IMR-90 (cell line): Measurements from ENCODE around the gene ZNF492. TPM values are rescaled to one million over a fixed set of nuclear protein-coding genes. Genes with fewer than 3 reads are reported as not detected.

Experiments
- ATAC-seq: fragments of 200-7000 bp; cut with Tn5 transposase; 2 replicates; pipeline ENCODE4 v1.9.1; 2020; ENCODE audit warnings: low read depth, mild to moderate bottlenecking, moderate library complexity
- BruUV-seq: library from RNA; stranded (reverse); fragments of 400-500 nt; replicated peaks from 2 replicates; lab custom pipeline; 2021; lab: Mats Ljungman, UMichigan
- CTCF ChIA-PET: fragments of 300-600 bp; formaldehyde crosslinking; extraction: SDS; loops from one replicate; lab custom pipeline; 2021; ENCODE audit warnings: antibody characterized with exemption; lab: Yijun Ruan, JAX
- POLR2A ChIA-PET: fragments of 300-600 bp; sonication (Branson Sonifier 250); formaldehyde crosslinking; loops from one replicate; lab custom pipeline; 2022; ENCODE audit warnings: antibody characterized with exemption; ENCODE audit not compliant: unreplicated experiment; lab: Charles Lee
- DNase-seq: peaks from one replicate; pipeline ENCODE4 v3.0.0; 2013
- H2AFZ ChIP-seq: replicated peaks from 2 replicates; pipeline ENCODE3; 2013; ENCODE audit warnings: low read length, mild to moderate bottlenecking; ENCODE audit not compliant: poor library complexity
- H2AK5ac ChIP-seq: 2 replicates; pipeline ENCODE4 v1.6.1; 2013; ENCODE audit warnings: low read depth, low read length, inconsistent platforms
- H2AK9ac ChIP-seq: replicated peaks from 2 replicates; pipeline ENCODE3; 2013; ENCODE audit warnings: mild to moderate bottlenecking, low read depth, low read length, moderate library complexity; ENCODE audit not compliant: poor library complexity
- H2BK120ac ChIP-seq: 2 replicates; pipeline ENCODE4 v1.6.1; 2013; ENCODE audit warnings: low read depth, low read length, inconsistent platforms
- H2BK15ac ChIP-seq: 3 replicates; pipeline ENCODE4 v1.6.1; 2013; ENCODE audit warnings: low read depth, low read length, inconsistent platforms
- H2BK20ac ChIP-seq: 2 replicates; pipeline ENCODE4 v1.6.1; 2013; ENCODE audit warnings: low read depth, mild to moderate bottlenecking, inconsistent platforms, low read length, moderate library complexity
- H2BK5ac ChIP-seq: 2 replicates; pipeline ENCODE4 v1.6.1; 2013; ENCODE audit warnings: mild to moderate bottlenecking, low read depth, low read length, inconsistent platforms; ENCODE audit not compliant: poor library complexity, severe bottlenecking
- H3K14ac ChIP-seq: replicated peaks from 2 replicates; pipeline ENCODE4 v1.6.1; 2013; ENCODE audit warnings: low read depth, low read length, inconsistent platforms
- H3K18ac ChIP-seq: 2 replicates; pipeline ENCODE4 v1.6.1; 2013; ENCODE audit warnings: low read depth, low read length, control low read depth
- H3K23ac ChIP-seq: 2 replicates; pipeline ENCODE4 v1.6.1; 2013; ENCODE audit warnings: low read depth, low read length, inconsistent platforms
- H3K27ac ChIP-seq: 2 replicates; pipeline ENCODE4 v1.5.1; 2013; ENCODE audit warnings: mild to moderate bottlenecking, control low read depth, low read length; ENCODE audit not compliant: insufficient read depth
- H3K27me3 ChIP-seq: 2 replicates; pipeline ENCODE4 v1.6.1; 2013; ENCODE audit warnings: low read length; ENCODE audit not compliant: control insufficient read depth, insufficient read depth
- H3K36me3 ChIP-seq: 2 replicates; pipeline ENCODE4 v1.6.1; 2013; ENCODE audit warnings: low read length, mixed read lengths; ENCODE audit not compliant: control insufficient read depth, insufficient read depth
- H3K4ac ChIP-seq: 2 replicates; pipeline ENCODE4 v1.6.1; 2013; ENCODE audit warnings: low read depth, low read length, inconsistent platforms
- H3K4me1 ChIP-seq: 2 replicates; pipeline ENCODE4 v1.6.1; 2013; ENCODE audit warnings: low read length, mixed read lengths; ENCODE audit not compliant: control insufficient read depth, insufficient read depth
- H3K4me2 ChIP-seq: 2 replicates; pipeline ENCODE4 v1.6.1; 2013; ENCODE audit warnings: low read depth, mild to moderate bottlenecking, control low read depth, low read length, moderate library complexity
- H3K4me3 ChIP-seq: 2 replicates; pipeline ENCODE4 v1.5.1; 2013; ENCODE audit warnings: low read depth, mild to moderate bottlenecking, control low read depth, low read length, moderate library complexity; ENCODE audit not compliant: insufficient read depth
- H3K56ac ChIP-seq: 2 replicates; pipeline ENCODE4 v1.6.1; 2013; ENCODE audit warnings: low read length, inconsistent platforms; ENCODE audit not compliant: insufficient read depth; ENCODE audit errors: extremely low read depth
- H3K79me1 ChIP-seq, 2 experiments: 2 replicates each; pipeline ENCODE4 v1.6.1; 2013; ENCODE audit warnings: low read length in 2 of 2, inconsistent platforms in 1 of 2, low read depth in 1 of 2
- H3K9ac ChIP-seq: 2 replicates; pipeline ENCODE4 v1.6.1; 2013; ENCODE audit warnings: low read depth, low read length, control low read depth
- H3K9me1 ChIP-seq: 2 replicates; pipeline ENCODE4 v1.6.1; 2013; ENCODE audit warnings: low read length, inconsistent platforms; ENCODE audit not compliant: insufficient read depth
- H3K9me3 ChIP-seq: 2 replicates; pipeline ENCODE4 v1.6.1; 2013; ENCODE audit warnings: low read length; ENCODE audit not compliant: control insufficient read depth, insufficient read depth
- H4K20me1 ChIP-seq: 2 replicates; pipeline ENCODE4 v1.6.1; 2013; ENCODE audit warnings: low read length, inconsistent platforms; ENCODE audit not compliant: insufficient read depth
- H4K5ac ChIP-seq: 2 replicates; pipeline ENCODE4 v1.6.1; 2013; ENCODE audit warnings: mild to moderate bottlenecking, low read depth, low read length, control low read depth
- H4K8ac ChIP-seq, 2 experiments: 2 replicates each; pipeline ENCODE4 v1.6.1; 2013; ENCODE audit warnings: low read depth in 2 of 2, low read length in 2 of 2, control low read depth in 1 of 2, inconsistent platforms in 1 of 2
- H4K91ac ChIP-seq: 2 replicates; pipeline ENCODE4 v1.6.1; 2013; ENCODE audit warnings: low read depth, low read length, inconsistent platforms; ENCODE audit not compliant: insufficient read depth
- CEBPB ChIP-seq: IDR thresholded peaks from 2 replicates; pipeline ENCODE4 v1.6.1; 2012; ENCODE audit warnings: low read depth, low read length, improper control_type of control experiment
- CHD1 ChIP-seq: IDR thresholded peaks from 2 replicates; pipeline ENCODE4 v1.6.1; 2012; ENCODE audit warnings: low read depth, low read length, improper control_type of control experiment
- MAZ ChIP-seq: IDR thresholded peaks from 2 replicates; pipeline ENCODE4 v1.6.1; 2012; ENCODE audit warnings: low read depth, mild to moderate bottlenecking, low read length, improper control_type of control experiment, moderate library complexity, borderline replicate concordance
- MXI1 ChIP-seq: IDR thresholded peaks from 2 replicates; pipeline ENCODE4 v1.6.1; 2012; ENCODE audit warnings: low read depth, mild to moderate bottlenecking, low read length, moderate library complexity, borderline replicate concordance
- NFE2L2 ChIP-seq: fragments of 150-350 bp; IDR thresholded peaks from 2 replicates; pipeline ENCODE4 v1.6.1; 2016; ENCODE audit warnings: low read depth, mild to moderate bottlenecking, low read length
- POLR2A ChIP-seq: IDR thresholded peaks from 2 replicates; pipeline ENCODE4 v1.6.1; 2012; ENCODE audit warnings: mild to moderate bottlenecking, low read depth, low read length
- RAD21 ChIP-seq: IDR thresholded peaks from 2 replicates; pipeline ENCODE4 v1.6.1; 2012; ENCODE audit warnings: low read length, improper control_type of control experiment
- RCOR1 ChIP-seq: IDR thresholded peaks from 2 replicates; pipeline ENCODE4 v1.6.1; 2012; ENCODE audit warnings: mild to moderate bottlenecking, low read length, improper control_type of control experiment; ENCODE audit not compliant: insufficient replicate concordance
- RFX5 ChIP-seq: IDR thresholded peaks from 2 replicates; pipeline ENCODE4 v1.8.0; 2012; ENCODE audit warnings: low read depth, mild to moderate bottlenecking, low read length, moderate library complexity
- SMC3 ChIP-seq: fragments of 150-350 bp; IDR thresholded peaks from 2 replicates; pipeline ENCODE4 v1.6.1; 2016; ENCODE audit warnings: low read depth, mild to moderate bottlenecking, antibody characterized with exemption, low read length, moderate library complexity
- WGBS, 2 experiments: methylation state at CpG; one replicate each; pipeline versions ENCODE4 v1.1.5 to v1.1.7; 2013; ENCODE audit warnings: missing lambda C conversion rate in 2 of 2; ENCODE audit not compliant: insufficient read length in 1 of 2; ENCODE audit errors: extremely low coverage in 2 of 2; 5-methylcytosine and 5-hydroxymethylcytosine counted together
- dilution Hi-C: fragments of 300-500 bp; cut with HindIII; formaldehyde crosslinking; loops from one replicate; pipeline ENCODE4 v1.14.3; 2018; ENCODE audit warnings: low sequenced_read_pairs; ENCODE audit not compliant: unreplicated experiment
- in situ Hi-C: fragments of 300-500 bp; cut with MboI; formaldehyde crosslinking; loops from 3 replicates; pipeline ENCODE4 v1.14.3; 2019; ENCODE audit warnings: low sequenced_read_pairs, inconsistent platforms, mixed read lengths
- intact Hi-C: fragments of 100-400 bp; cut with micrococcal nuclease; formaldehyde crosslinking; loops from 2 replicates; pipeline ENCODE4 v1.10.0; 2022
- polyA plus RNA-seq, 3 experiments: library from polyadenylated mRNA; depleted of rRNA; stranded (reverse); fragments of >200 nt; gene quantifications; 2 replicates each; pipeline ENCODE4 v1.2.3, GENCODE V29; 2012; ENCODE audit warnings: low replicate concordance in 1 of 3
- total RNA-seq: library from RNA; depleted of rRNA; stranded (reverse); fragments of >200 nt; gene quantifications from 2 replicates; pipeline ENCODE4 v1.2.3, GENCODE V29; 2012
- TF ChIP-seq, protein P1 (sequence below): conservative IDR thresholded peaks from 2 replicates; pipeline ENCODE4 v1.5.1; 2012; ENCODE audit warnings: mild to moderate bottlenecking, low read depth, low read length, improper control_type of control experiment
- TF ChIP-seq, protein P2 (sequence below): fragments of 150-350 bp; IDR thresholded peaks from 2 replicates; pipeline ENCODE4 v1.6.1; 2016; ENCODE audit warnings: low read depth, mild to moderate bottlenecking, low read length, moderate library complexity, borderline replicate concordance

ZNF492 gene
- total and polyA plus RNA-seq, 2 of the 4 experiments (the other 2 are of a cell fraction), result 0.19 to 1.3 TPM

DNA sequence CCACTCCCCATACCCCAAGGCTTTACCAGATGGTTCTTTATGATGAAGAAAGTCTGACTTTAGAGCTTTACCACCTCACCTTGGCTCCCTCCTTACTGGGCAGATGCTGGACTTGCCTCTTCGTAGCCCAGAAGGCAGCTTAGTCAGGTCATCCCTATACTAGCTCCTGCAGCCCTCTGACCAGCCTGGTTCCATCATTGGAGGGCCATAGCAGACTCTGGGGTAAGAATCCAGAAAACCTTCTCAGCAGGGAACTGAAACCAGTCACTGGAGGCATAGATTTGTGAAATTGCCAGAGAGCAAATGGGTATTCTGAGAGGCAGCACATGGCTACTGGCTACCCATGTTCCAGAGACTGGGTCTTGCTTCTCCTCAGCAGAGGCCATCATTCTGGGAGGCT lies 21.8 kb upstream of the ZNF492 start:
- no CpG with 5 or more reads among the region's 1 CpG for WGBS, 2 experiments
- no TSS peak for BruUV-seq
- Histone ChIP-seq H3K56ac (no peak overlapping the region), H2BK15ac (no peak overlapping the region), H3K36me3 (no peaks in the 10 kb centered on the region), H2AFZ (no peak overlapping the region), H2AK5ac (no peak overlapping the region), H3K4me1 (no peaks in the 10 kb centered on the region), H3K23ac (no peak overlapping the region), H3K18ac (no peak overlapping the region), H3K4ac (no peak overlapping the region), H2BK5ac (no peak overlapping the region), H2BK20ac (no peak overlapping the region), H3K9me3 (peaks cover 38% of the 10 kb centered on the region), H3K4me2 (no peak overlapping the region), H3K14ac (no peak overlapping the region), H3K27me3 (no peaks in the 10 kb centered on the region), H3K27ac (no peak overlapping the region), H2AK9ac (no peak overlapping the region), H3K9ac (no peak overlapping the region), H4K20me1 (no peaks in the 10 kb centered on the region), H4K8ac (no peak overlapping the region), H3K79me1 (no peaks in the 10 kb centered on the region), H2BK120ac (no peak overlapping the region), H3K4me3 (no peak overlapping the region), H4K5ac (no peak overlapping the region), H3K9me1 (no peaks in the 10 kb centered on the region), H4K91ac (no peak overlapping the region)
- DNase-seq (no peak), ATAC-seq (no peak)
- dilution Hi-C loops, result no loop called here
- POLR2A ChIA-PET, result no interaction called here
- intact Hi-C loops, result no loop called here
- TF ChIP-seq SMC3 (no peak), MXI1 (no peak), RAD21 (no peak), NFE2L2 (no peak), RCOR1 (no peak), CHD1 (no peak), MAZ (no peak), CEBPB (no peak), RFX5 (no peak), POLR2A (no peak)
- TF ChIP-seq, protein P1, sequence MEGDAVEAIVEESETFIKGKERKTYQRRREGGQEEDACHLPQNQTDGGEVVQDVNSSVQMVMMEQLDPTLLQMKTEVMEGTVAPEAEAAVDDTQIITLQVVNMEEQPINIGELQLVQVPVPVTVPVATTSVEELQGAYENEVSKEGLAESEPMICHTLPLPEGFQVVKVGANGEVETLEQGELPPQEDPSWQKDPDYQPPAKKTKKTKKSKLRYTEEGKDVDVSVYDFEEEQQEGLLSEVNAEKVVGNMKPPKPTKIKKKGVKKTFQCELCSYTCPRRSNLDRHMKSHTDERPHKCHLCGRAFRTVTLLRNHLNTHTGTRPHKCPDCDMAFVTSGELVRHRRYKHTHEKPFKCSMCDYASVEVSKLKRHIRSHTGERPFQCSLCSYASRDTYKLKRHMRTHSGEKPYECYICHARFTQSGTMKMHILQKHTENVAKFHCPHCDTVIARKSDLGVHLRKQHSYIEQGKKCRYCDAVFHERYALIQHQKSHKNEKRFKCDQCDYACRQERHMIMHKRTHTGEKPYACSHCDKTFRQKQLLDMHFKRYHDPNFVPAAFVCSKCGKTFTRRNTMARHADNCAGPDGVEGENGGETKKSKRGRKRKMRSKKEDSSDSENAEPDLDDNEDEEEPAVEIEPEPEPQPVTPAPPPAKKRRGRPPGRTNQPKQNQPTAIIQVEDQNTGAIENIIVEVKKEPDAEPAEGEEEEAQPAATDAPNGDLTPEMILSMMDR, result no peak
- TF ChIP-seq, protein P2, sequence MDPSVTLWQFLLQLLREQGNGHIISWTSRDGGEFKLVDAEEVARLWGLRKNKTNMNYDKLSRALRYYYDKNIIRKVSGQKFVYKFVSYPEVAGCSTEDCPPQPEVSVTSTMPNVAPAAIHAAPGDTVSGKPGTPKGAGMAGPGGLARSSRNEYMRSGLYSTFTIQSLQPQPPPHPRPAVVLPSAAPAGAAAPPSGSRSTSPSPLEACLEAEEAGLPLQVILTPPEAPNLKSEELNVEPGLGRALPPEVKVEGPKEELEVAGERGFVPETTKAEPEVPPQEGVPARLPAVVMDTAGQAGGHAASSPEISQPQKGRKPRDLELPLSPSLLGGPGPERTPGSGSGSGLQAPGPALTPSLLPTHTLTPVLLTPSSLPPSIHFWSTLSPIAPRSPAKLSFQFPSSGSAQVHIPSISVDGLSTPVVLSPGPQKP, result no peak
- in situ Hi-C loops, result no loop called here
- CTCF ChIA-PET, result no interaction called here
